ENCODE measurements around the gene KEAP1. TPM values are rescaled to one million over a fixed set of nuclear protein-coding genes. Genes with fewer than 3 reads are reported as not detected.

Gene KEAP1
- polyA plus RNA-seq, 2 donors, result 54.2 to 63.9 TPM

DNA sequence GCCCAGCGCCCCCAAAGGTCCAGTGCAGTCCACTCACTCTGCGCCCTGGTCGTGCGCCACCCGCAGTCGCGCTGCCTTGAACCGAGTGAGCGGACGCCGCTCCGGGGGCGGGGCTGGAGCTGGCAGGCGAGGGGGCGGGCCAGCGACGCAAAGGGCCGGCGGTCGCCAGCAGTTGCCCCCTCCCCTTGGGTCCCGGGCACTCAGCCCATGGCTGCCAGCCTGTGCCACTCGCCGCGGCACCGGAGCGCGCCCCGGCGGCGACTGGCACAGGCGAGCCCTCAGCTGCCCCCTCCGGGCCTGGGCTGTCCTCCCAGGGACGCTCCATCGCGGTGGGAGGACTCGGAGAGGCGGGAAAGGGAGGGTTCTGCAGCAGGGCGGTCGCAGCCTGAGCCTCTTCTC is 14.2 kb upstream of the KEAP1 start, which contains the start of gene S1PR5:
TSS of gene S1PR5 (minus strand) at position 87 of the 399 bp plus-strand sequence. CDS start 2,436 bp downstream, outside the sequence.
- Histone ChIP-seq H3K27me3 (ENCODE audit: control insufficient read depth in 1 of 2, insufficient read depth in 2 of 2, low read length in 2 of 2) (peaks cover 0 to 5% of the 10 kb centered on the region in 2 donors), H3K4me3 (ENCODE audit: low read depth in 1 of 2, low read length in 2 of 2) (peak within 1 kb of the TSS; percentile 55 to 67)
- 1% methylated on average over 33 to 39 of the region's 39 CpGs for WGBS, 2 donors

DNA sequence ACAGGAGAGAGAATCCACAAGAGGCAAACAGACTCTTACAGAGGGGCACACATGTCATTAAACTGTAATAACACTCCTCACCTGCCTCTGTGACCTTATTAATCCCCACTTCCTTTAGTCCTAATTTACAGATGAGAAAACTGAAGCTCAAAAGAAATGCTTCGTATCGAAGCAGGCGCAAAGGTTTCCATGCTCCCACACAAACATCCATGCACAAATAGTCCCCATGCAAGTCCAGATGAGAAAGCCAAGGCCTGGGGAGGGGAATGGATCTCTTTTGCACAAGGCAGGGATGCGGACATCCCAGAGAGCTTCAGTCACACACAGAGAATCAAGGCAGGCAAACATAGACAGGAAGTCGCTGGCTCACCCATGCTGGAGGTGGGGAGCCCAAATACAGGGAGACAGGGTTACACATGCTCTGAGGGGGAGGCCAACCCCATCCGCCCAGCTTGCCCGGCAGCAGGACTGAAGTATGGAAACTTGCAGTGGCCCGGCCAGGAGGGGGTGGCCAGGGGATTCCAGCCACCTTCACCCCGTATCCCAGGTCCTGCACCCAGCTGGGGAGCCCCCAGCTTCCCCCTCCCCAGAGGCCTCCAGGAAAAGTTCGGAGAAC is 13.6 kb upstream of the KEAP1 start:
- Histone ChIP-seq H3K27me3 (ENCODE audit: control insufficient read depth in 1 of 2, insufficient read depth in 2 of 2, low read length in 2 of 2) (peaks cover 0 to 5% of the 10 kb centered on the region in 2 donors), H3K9me3 (ENCODE audit: control insufficient read depth in 2 of 2, insufficient read depth in 1 of 2, low read depth in 1 of 2, low read length in 1 of 2) (peaks cover 0 to 4% of the 10 kb centered on the region in 2 donors), H3K4me1 (ENCODE audit: control insufficient read depth in 2 of 2, insufficient read depth in 2 of 2, low read length in 1 of 2) (peaks cover 4 to 29% of the 10 kb centered on the region in 2 donors), H3K27ac (ENCODE audit: low read depth in 2 of 2, low read length in 1 of 2) (peak overlapping the region; percentile 87 to 88), H3K36me3 (ENCODE audit: control insufficient read depth in 2 of 2, insufficient read depth in 2 of 2, low read length in 1 of 2) (peaks cover 0 to 9% of the 10 kb centered on the region in 2 donors), H3K4me3 (ENCODE audit: low read depth in 1 of 2, low read length in 2 of 2) (peak overlapping the region; percentile 55 to 67)
- 29 to 36% methylated on average over 10 of the region's 10 CpGs for WGBS, 2 donors

More for the DNA sequence above, 14.2 kb upstream of the KEAP1 start, which contains the start of gene S1PR5:
- peaks cover 4 to 30% of the 10 kb centered on the region in 2 donors for H3K4me1 ChIP-seq (ENCODE audit: control insufficient read depth in 2 of 2, insufficient read depth in 2 of 2, low read length in 1 of 2)
- H3K27ac ChIP-seq (ENCODE audit: low read depth in 2 of 2, low read length in 1 of 2), result peak within 1 kb of the TSS; percentile 87 to 88
- peaks cover 0 to 9% of the 10 kb centered on the region in 2 donors for H3K36me3 ChIP-seq (ENCODE audit: control insufficient read depth in 2 of 2, insufficient read depth in 2 of 2, low read length in 1 of 2)
- peaks cover 0 to 4% of the 10 kb centered on the region in 2 donors for H3K9me3 ChIP-seq (ENCODE audit: control insufficient read depth in 2 of 2, insufficient read depth in 1 of 2, low read depth in 1 of 2, low read length in 1 of 2)

GRCh38 chr19:10516064-10516385 is 12.9 kb upstream of the KEAP1 start:
- Histone ChIP-seq H3K27ac (ENCODE audit: low read depth in 2 of 2, low read length in 1 of 2) (peak overlapping the region in 1 of 2 donors; percentile 56), H3K4me1 (ENCODE audit: control insufficient read depth in 2 of 2, insufficient read depth in 2 of 2, low read length in 1 of 2) (peaks cover 4 to 27% of the 10 kb centered on the region in 2 donors), H3K4me3 (ENCODE audit: low read depth in 1 of 2, low read length in 2 of 2) (peak overlapping the region; percentile 21 to 55), H3K9me3 (ENCODE audit: control insufficient read depth in 2 of 2, insufficient read depth in 1 of 2, low read depth in 1 of 2, low read length in 1 of 2) (peaks cover 0 to 4% of the 10 kb centered on the region in 2 donors), H3K36me3 (ENCODE audit: control insufficient read depth in 2 of 2, insufficient read depth in 2 of 2, low read length in 1 of 2) (peaks cover 0 to 9% of the 10 kb centered on the region in 2 donors), H3K27me3 (ENCODE audit: control insufficient read depth in 1 of 2, insufficient read depth in 2 of 2, low read length in 2 of 2) (peaks cover 0 to 5% of the 10 kb centered on the region in 2 donors)
- 59 to 78% methylated on average over 5 of the region's 5 CpGs for WGBS, 2 donors

GRCh38 chr19:10514211-10515145 is 11.3 kb upstream of the KEAP1 start:
- Histone ChIP-seq H3K27me3 (ENCODE audit: control insufficient read depth in 1 of 2, insufficient read depth in 2 of 2, low read length in 2 of 2) (peaks cover 0 to 5% of the 10 kb centered on the region in 2 donors), H3K4me3 (ENCODE audit: low read depth in 1 of 2, low read length in 2 of 2) (peak overlapping the region; percentile 5 to 16), H3K9me3 (ENCODE audit: control insufficient read depth in 2 of 2, insufficient read depth in 1 of 2, low read depth in 1 of 2, low read length in 1 of 2) (peaks cover 0 to 4% of the 10 kb centered on the region in 2 donors), H3K4me1 (ENCODE audit: control insufficient read depth in 2 of 2, insufficient read depth in 2 of 2, low read length in 1 of 2) (peaks cover 8 to 32% of the 10 kb centered on the region in 2 donors), H3K27ac (ENCODE audit: low read depth in 2 of 2, low read length in 1 of 2) (no peak overlapping the region), H3K36me3 (ENCODE audit: control insufficient read depth in 2 of 2, insufficient read depth in 2 of 2, low read length in 1 of 2) (peaks cover 0 to 9% of the 10 kb centered on the region in 2 donors)
- 26 to 35% methylated on average over 107 of the region's 107 CpGs for WGBS, 2 donors

- H3K27ac ChIP-seq (ENCODE audit: low read depth in 2 of 2, low read length in 1 of 2), result no peak overlapping the region
These were observed 10.1 kb upstream of the KEAP1 start for GRCh38 chr19:10513223-10513622.

DNA sequence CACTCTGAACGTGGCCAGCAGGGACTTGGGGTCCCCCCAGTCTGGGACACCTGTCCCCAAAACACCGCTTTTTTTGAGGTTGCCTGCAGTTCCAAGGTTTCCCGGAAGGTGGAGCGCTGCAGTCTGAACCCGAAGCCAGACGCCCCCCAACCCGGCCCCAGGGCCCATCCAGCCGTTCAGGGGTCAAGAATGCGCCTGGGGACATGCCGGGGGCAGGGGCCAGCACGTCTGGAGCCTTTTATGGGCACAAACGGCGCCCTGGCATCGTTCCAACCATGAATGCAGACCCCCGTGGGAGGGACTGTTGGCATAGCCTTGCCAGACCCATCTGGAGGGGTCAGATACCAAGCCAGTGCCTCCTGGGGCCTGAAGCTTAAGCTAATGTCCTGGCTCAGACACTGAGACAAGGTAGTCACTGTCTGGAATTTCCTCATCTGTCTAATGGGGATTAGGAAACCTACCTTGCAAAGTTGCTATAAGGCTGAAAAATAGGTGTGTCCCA is 7.2 kb upstream of the KEAP1 start:
- peaks cover 0 to 9% of the 10 kb centered on the region in 2 donors for H3K36me3 ChIP-seq (ENCODE audit: control insufficient read depth in 2 of 2, insufficient read depth in 2 of 2, low read length in 1 of 2)
- H3K4me1 ChIP-seq (ENCODE audit: control insufficient read depth in 2 of 2, insufficient read depth in 2 of 2, low read length in 1 of 2), result peaks cover 4 to 18% of the 10 kb centered on the region in 2 donors
- H3K27me3 ChIP-seq (ENCODE audit: control insufficient read depth in 1 of 2, insufficient read depth in 2 of 2, low read length in 2 of 2), result peaks cover 0 to 5% of the 10 kb centered on the region in 2 donors
- peak overlapping the region; percentile 82 to 84 for H3K27ac ChIP-seq (ENCODE audit: low read depth in 2 of 2, low read length in 1 of 2)
- H3K4me3 ChIP-seq (ENCODE audit: low read depth in 1 of 2, low read length in 2 of 2), result no peak overlapping the region
- peaks cover 0 to 4% of the 10 kb centered on the region in 2 donors for H3K9me3 ChIP-seq (ENCODE audit: control insufficient read depth in 2 of 2, insufficient read depth in 1 of 2, low read depth in 1 of 2, low read length in 1 of 2)
- 7 to 13% methylated on average over 15 of the region's 15 CpGs for WGBS, 2 donors

More at GRCh38 chr19:10513223-10513622, 10.1 kb upstream of the KEAP1 start:
- H3K9me3 ChIP-seq (ENCODE audit: control insufficient read depth in 2 of 2, insufficient read depth in 1 of 2, low read depth in 1 of 2, low read length in 1 of 2), result peaks cover 0 to 4% of the 10 kb centered on the region in 2 donors
- peaks cover 0 to 9% of the 10 kb centered on the region in 2 donors for H3K36me3 ChIP-seq (ENCODE audit: control insufficient read depth in 2 of 2, insufficient read depth in 2 of 2, low read length in 1 of 2)
- H3K4me1 ChIP-seq (ENCODE audit: control insufficient read depth in 2 of 2, insufficient read depth in 2 of 2, low read length in 1 of 2), result peaks cover 4 to 23% of the 10 kb centered on the region in 2 donors
- H3K4me3 ChIP-seq (ENCODE audit: low read depth in 1 of 2, low read length in 2 of 2), result no peak overlapping the region
- H3K27me3 ChIP-seq (ENCODE audit: control insufficient read depth in 1 of 2, insufficient read depth in 2 of 2, low read length in 2 of 2), result peaks cover 0 to 5% of the 10 kb centered on the region in 2 donors
- 80 to 81% methylated on average over 7 of the region's 7 CpGs for WGBS, 2 donors

DNA sequence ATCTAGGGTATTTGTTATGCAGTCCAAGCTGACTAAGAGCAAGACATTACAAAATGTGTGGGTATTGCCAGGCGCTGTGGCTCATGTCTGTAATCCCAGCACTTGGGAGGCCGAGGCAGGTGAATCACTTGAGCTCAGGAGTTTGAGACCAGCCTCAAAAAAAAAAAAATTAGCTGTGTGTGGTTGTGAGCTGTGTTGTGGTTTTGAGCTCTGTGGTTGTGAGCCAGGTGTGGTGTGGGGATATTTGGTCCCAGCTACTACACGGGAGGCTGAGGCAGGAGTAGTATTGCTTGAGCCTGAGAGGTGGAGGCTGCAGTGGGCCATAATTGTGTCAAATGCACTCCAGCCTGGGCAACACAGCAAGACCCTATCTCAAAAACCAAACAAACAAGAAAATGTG is 5.6 kb upstream of the KEAP1 start:
- Histone ChIP-seq H3K27me3 (ENCODE audit: control insufficient read depth in 1 of 2, insufficient read depth in 2 of 2, low read length in 2 of 2) (no peaks in the 10 kb centered on the region), H3K27ac (ENCODE audit: low read depth in 2 of 2, low read length in 1 of 2) (peak overlapping the region in 1 of 2 donors; percentile 7), H3K4me3 (ENCODE audit: low read depth in 1 of 2, low read length in 2 of 2) (no peak overlapping the region), H3K4me1 (ENCODE audit: control insufficient read depth in 2 of 2, insufficient read depth in 2 of 2, low read length in 1 of 2) (peaks cover 4 to 5% of the 10 kb centered on the region in 2 donors), H3K9me3 (ENCODE audit: control insufficient read depth in 2 of 2, insufficient read depth in 1 of 2, low read depth in 1 of 2, low read length in 1 of 2) (no peaks in the 10 kb centered on the region), H3K36me3 (ENCODE audit: control insufficient read depth in 2 of 2, insufficient read depth in 2 of 2, low read length in 1 of 2) (peaks cover 0 to under 1% of the 10 kb centered on the region in 2 donors)
- 57 to 68% methylated on average over 3 of the region's 3 CpGs for WGBS, 2 donors

GRCh38 chr19:10508036-10508435 is 4.9 kb upstream of the KEAP1 start:
- Histone ChIP-seq H3K27ac (ENCODE audit: low read depth in 2 of 2, low read length in 1 of 2) (no peak overlapping the region), H3K36me3 (ENCODE audit: control insufficient read depth in 2 of 2, insufficient read depth in 2 of 2, low read length in 1 of 2) (no peaks in the 10 kb centered on the region), H3K4me3 (ENCODE audit: low read depth in 1 of 2, low read length in 2 of 2) (no peak overlapping the region), H3K27me3 (ENCODE audit: control insufficient read depth in 1 of 2, insufficient read depth in 2 of 2, low read length in 2 of 2) (no peaks in the 10 kb centered on the region), H3K9me3 (ENCODE audit: control insufficient read depth in 2 of 2, insufficient read depth in 1 of 2, low read depth in 1 of 2, low read length in 1 of 2) (no peaks in the 10 kb centered on the region), H3K4me1 (ENCODE audit: control insufficient read depth in 2 of 2, insufficient read depth in 2 of 2, low read length in 1 of 2) (peaks cover 4 to 5% of the 10 kb centered on the region in 2 donors)
- 87 to 88% methylated on average over 16 of the region's 16 CpGs for WGBS, 2 donors

- H3K4me1 ChIP-seq (ENCODE audit: control insufficient read depth in 2 of 2, insufficient read depth in 2 of 2, low read length in 1 of 2), result peaks cover 4 to 7% of the 10 kb centered on the region in 2 donors
- no peak overlapping the region for H3K4me3 ChIP-seq (ENCODE audit: low read depth in 1 of 2, low read length in 2 of 2)
- no peaks in the 10 kb centered on the region for H3K27me3 ChIP-seq (ENCODE audit: control insufficient read depth in 1 of 2, insufficient read depth in 2 of 2, low read length in 2 of 2)
- WGBS, 2 donors, result 26% methylated on average over 17 of the region's 17 CpGs
- no peaks in the 10 kb centered on the region for H3K36me3 ChIP-seq (ENCODE audit: control insufficient read depth in 2 of 2, insufficient read depth in 2 of 2, low read length in 1 of 2)
- H3K27ac ChIP-seq (ENCODE audit: low read depth in 2 of 2, low read length in 1 of 2), result peak overlapping the region in 1 of 2 donors; percentile 7
- H3K9me3 ChIP-seq (ENCODE audit: control insufficient read depth in 2 of 2, insufficient read depth in 1 of 2, low read depth in 1 of 2, low read length in 1 of 2), result no peaks in the 10 kb centered on the region
These were observed 2.5 kb upstream of the KEAP1 start for GRCh38 chr19:10505583-10506229.
